GM18507 (cell line): ENCODE data around the gene GPR50.

ENCODE experiments used
- DNase-seq: peaks from one replicate; pipeline ENCODE4 v3.0.0; 2011; ENCODE audit warnings: low read depth; ENCODE audit not compliant: insufficient read length; ENCODE audit errors: extremely low spot score
- FAIRE-seq: peaks from 2 replicates; lab custom pipeline; 2011; peaks lifted over from hg19 to GRCh38; lab: Jason Lieb, UNC

The GPR50 gene

GRCh38 chrX:151225843-151226242 is 49.5 kb downstream of the GPR50 start:
- FAIRE-seq (peak; percentile 31), DNase-seq (no peak)

GRCh38 chrX:151226941-151227340 is 50.6 kb downstream of the GPR50 start:
- no peak for FAIRE-seq
- DNase-seq, result no peak

- FAIRE-seq (no peak), DNase-seq (no peak)
Measured at GRCh38 chrX:151227627-151228026, 51.2 kb downstream of the GPR50 start.

GRCh38 chrX:151228935-151229334 is 52.6 kb downstream of the GPR50 start:
- DNase-seq, result no peak
- FAIRE-seq, result no peak
